ENCODE data around the gene ATXN7L3.

The ATXN7L3 gene

GRCh38 chr17:44233582-44233981 is 33.9 kb upstream of the ATXN7L3 start:
- Histone ChIP-seq H4K91ac (ENCODE audit: low read length) (no peak overlapping the region), H3K9ac (ENCODE audit: low read length) (no peak overlapping the region), H3K18ac (ENCODE audit: low read depth in 1 of 2, low read length in 2 of 2) (no peak overlapping the region), H3K36me3 (ENCODE audit: control insufficient read depth in 1 of 2, insufficient read depth in 2 of 2, low read depth in 1 of 2, low read length in 2 of 2) (no peaks in the 10 kb centered on the region), H3K9me3 (ENCODE audit: control insufficient read depth, low read length) (no peaks in the 10 kb centered on the region), H3K14ac (ENCODE audit: low read length in 2 of 2) (no peak overlapping the region), H2BK5ac (ENCODE audit: low read depth, low read length, poor library complexity, severe bottlenecking) (no peak overlapping the region), H3K4ac (ENCODE audit: low read depth in 1 of 2, low read length in 2 of 2) (no peak overlapping the region), H2BK12ac (ENCODE audit: low read length in 2 of 2) (no peak overlapping the region), H3K4me2 (ENCODE audit: low read length, poor library complexity, severe bottlenecking) (no peak overlapping the region), H2AK5ac (ENCODE audit: low read length, severe bottlenecking) (no peak overlapping the region), H3K79me1 (replicated peaks; ENCODE audit: low read length, poor library complexity, severe bottlenecking) (no peaks in the 10 kb centered on the region), H3K4me3 (ENCODE audit: insufficient read depth in 1 of 2, low read depth in 1 of 2, low read length in 2 of 2) (no peak overlapping the region), H2BK120ac (ENCODE audit: low read depth, low read length) (no peak overlapping the region), H3K27ac (ENCODE audit: low read length, poor library complexity, severe bottlenecking) (no peak overlapping the region), H3K23ac (ENCODE audit: low read length in 2 of 2) (no peak overlapping the region), H2BK15ac (ENCODE audit: low read depth, poor library complexity, severe bottlenecking) (no peak overlapping the region), H3K4me1 (ENCODE audit: control insufficient read depth, insufficient read depth, low read depth, low read length) (peaks cover 20% of the 10 kb centered on the region), H2AFZ (ENCODE audit: low read depth, low read length) (no peak overlapping the region), H3K27me3 (ENCODE audit: control insufficient read depth in 1 of 2, insufficient read depth in 1 of 2, low read length in 2 of 2) (peaks cover 0 to 6% of the 10 kb centered on the region in 2 experiments), H4K8ac (ENCODE audit: low read length) (no peak overlapping the region)
- no peak for DNase-seq
- WGBS, result 59% methylated on average over 3 of the region's 5 CpGs

DNA sequence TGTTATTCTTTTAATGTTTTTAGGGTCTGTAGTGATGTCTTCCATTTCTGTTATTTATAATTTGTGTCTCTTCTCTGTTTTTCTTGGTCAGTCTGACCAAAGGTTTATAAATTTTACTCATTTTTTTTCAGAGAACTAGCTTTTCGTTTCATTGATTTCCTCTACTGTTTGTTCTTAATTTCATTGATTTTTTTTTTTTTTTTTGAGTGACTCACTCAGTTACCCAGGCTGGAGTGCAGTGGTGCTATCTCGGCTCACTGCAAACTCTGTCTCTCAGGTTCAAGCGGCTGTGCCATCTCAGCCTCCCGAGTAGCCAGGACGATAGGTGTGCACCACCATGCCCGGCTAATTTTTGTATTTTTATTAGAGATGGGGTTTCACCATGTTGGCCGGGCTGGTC is 32.4 kb upstream of the ATXN7L3 start:
- peaks cover 0 to 6% of the 10 kb centered on the region in 2 experiments for H3K27me3 ChIP-seq (ENCODE audit: control insufficient read depth in 1 of 2, insufficient read depth in 1 of 2, low read length in 2 of 2)
- no peak overlapping the region for H3K18ac ChIP-seq (ENCODE audit: low read depth in 1 of 2, low read length in 2 of 2)
- H3K23ac ChIP-seq (ENCODE audit: low read length in 2 of 2), result no peak overlapping the region
- no peak overlapping the region for H3K27ac ChIP-seq (ENCODE audit: low read length, poor library complexity, severe bottlenecking)
- no peak overlapping the region for H2BK120ac ChIP-seq (ENCODE audit: low read depth, low read length)
- H3K14ac ChIP-seq (ENCODE audit: low read length in 2 of 2), result no peak overlapping the region
- H2AK5ac ChIP-seq (ENCODE audit: low read length, severe bottlenecking), result no peak overlapping the region
- DNase-seq, result no peak
- H3K36me3 ChIP-seq (ENCODE audit: control insufficient read depth in 1 of 2, insufficient read depth in 2 of 2, low read depth in 1 of 2, low read length in 2 of 2), result no peaks in the 10 kb centered on the region
- peaks cover 20% of the 10 kb centered on the region for H3K4me1 ChIP-seq (ENCODE audit: control insufficient read depth, insufficient read depth, low read depth, low read length)
- WGBS, result 93% methylated on average over 6 of the region's 7 CpGs
- H3K4me2 ChIP-seq (ENCODE audit: low read length, poor library complexity, severe bottlenecking), result no peak overlapping the region
- H4K91ac ChIP-seq (ENCODE audit: low read length), result no peak overlapping the region
- H3K4ac ChIP-seq (ENCODE audit: low read depth in 1 of 2, low read length in 2 of 2), result no peak overlapping the region
- H2BK5ac ChIP-seq (ENCODE audit: low read depth, low read length, poor library complexity, severe bottlenecking), result no peak overlapping the region
- no peak overlapping the region for H3K9ac ChIP-seq (ENCODE audit: low read length)
- H3K9me3 ChIP-seq (ENCODE audit: control insufficient read depth, low read length), result no peaks in the 10 kb centered on the region
- no peak overlapping the region for H2BK12ac ChIP-seq (ENCODE audit: low read length in 2 of 2)
- no peaks in the 10 kb centered on the region for H3K79me1 ChIP-seq (replicated peaks; ENCODE audit: low read length, poor library complexity, severe bottlenecking)
- H3K4me3 ChIP-seq (ENCODE audit: insufficient read depth in 1 of 2, low read depth in 1 of 2, low read length in 2 of 2), result no peak overlapping the region
- H4K8ac ChIP-seq (ENCODE audit: low read length), result no peak overlapping the region
- H2BK15ac ChIP-seq (ENCODE audit: low read depth, poor library complexity, severe bottlenecking), result no peak overlapping the region
- H2AFZ ChIP-seq (ENCODE audit: low read depth, low read length), result no peak overlapping the region

- Histone ChIP-seq H3K36me3 (ENCODE audit: control insufficient read depth in 1 of 2, insufficient read depth in 2 of 2, low read depth in 1 of 2, low read length in 2 of 2) (no peaks in the 10 kb centered on the region), H3K18ac (ENCODE audit: low read depth in 1 of 2, low read length in 2 of 2) (no peak overlapping the region), H3K27me3 (ENCODE audit: control insufficient read depth in 1 of 2, insufficient read depth in 1 of 2, low read length in 2 of 2) (peaks cover 0 to 6% of the 10 kb centered on the region in 2 experiments), H2BK120ac (ENCODE audit: low read depth, low read length) (no peak overlapping the region), H3K4ac (ENCODE audit: low read depth in 1 of 2, low read length in 2 of 2) (no peak overlapping the region), H3K27ac (ENCODE audit: low read length, poor library complexity, severe bottlenecking) (no peak overlapping the region), H3K79me1 (replicated peaks; ENCODE audit: low read length, poor library complexity, severe bottlenecking) (no peaks in the 10 kb centered on the region), H4K91ac (ENCODE audit: low read length) (no peak overlapping the region), H3K23ac (ENCODE audit: low read length in 2 of 2) (no peak overlapping the region), H2BK12ac (ENCODE audit: low read length in 2 of 2) (no peak overlapping the region), H2BK15ac (ENCODE audit: low read depth, poor library complexity, severe bottlenecking) (no peak overlapping the region), H3K4me3 (ENCODE audit: insufficient read depth in 1 of 2, low read depth in 1 of 2, low read length in 2 of 2) (no peak overlapping the region), H3K9me3 (ENCODE audit: control insufficient read depth, low read length) (no peaks in the 10 kb centered on the region), H2BK5ac (ENCODE audit: low read depth, low read length, poor library complexity, severe bottlenecking) (no peak overlapping the region), H3K14ac (ENCODE audit: low read length in 2 of 2) (no peak overlapping the region), H3K4me1 (ENCODE audit: control insufficient read depth, insufficient read depth, low read depth, low read length) (peaks cover 14% of the 10 kb centered on the region), H4K8ac (ENCODE audit: low read length) (no peak overlapping the region), H3K9ac (ENCODE audit: low read length) (no peak overlapping the region), H3K4me2 (ENCODE audit: low read length, poor library complexity, severe bottlenecking) (no peak overlapping the region), H2AFZ (ENCODE audit: low read depth, low read length) (no peak overlapping the region), H2AK5ac (ENCODE audit: low read length, severe bottlenecking) (no peak overlapping the region)
- no peak for DNase-seq
- 68% methylated on average over 9 of the region's 9 CpGs for WGBS
Observed at GRCh38 chr17:44230140-44230539, 30.5 kb upstream of the ATXN7L3 start.

DNA sequence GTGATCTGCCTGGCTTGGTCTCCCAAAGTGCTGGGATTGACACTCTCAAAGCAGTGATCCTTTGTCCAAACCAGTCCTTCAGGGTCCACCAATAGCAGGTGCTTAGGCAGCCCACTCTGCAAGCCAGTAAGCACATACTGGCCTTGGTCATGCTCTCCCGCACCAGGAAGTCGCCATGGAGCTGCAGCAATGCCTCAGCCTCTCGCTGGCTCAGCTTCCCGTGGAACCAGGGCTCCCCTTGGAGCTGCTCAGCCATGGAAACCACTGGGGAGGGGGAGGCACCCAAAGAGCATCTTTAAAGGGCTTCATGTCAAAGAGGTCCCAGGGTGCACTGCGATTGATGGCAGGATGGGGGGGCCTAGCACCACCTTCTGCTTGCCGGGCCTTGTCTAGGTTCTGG is 29.4 kb upstream of the ATXN7L3 start:
- no peak overlapping the region for H3K4me3 ChIP-seq (ENCODE audit: insufficient read depth in 1 of 2, low read depth in 1 of 2, low read length in 2 of 2)
- H2BK12ac ChIP-seq (ENCODE audit: low read length in 2 of 2), result no peak overlapping the region
- H3K36me3 ChIP-seq (ENCODE audit: control insufficient read depth in 1 of 2, insufficient read depth in 2 of 2, low read depth in 1 of 2, low read length in 2 of 2), result no peaks in the 10 kb centered on the region
- WGBS, result 92% methylated on average over 6 of the region's 6 CpGs
- H3K4me1 ChIP-seq (ENCODE audit: control insufficient read depth, insufficient read depth, low read depth, low read length), result peaks cover 8% of the 10 kb centered on the region
- no peak overlapping the region for H2AFZ ChIP-seq (ENCODE audit: low read depth, low read length)
- H3K4me2 ChIP-seq (ENCODE audit: low read length, poor library complexity, severe bottlenecking), result no peak overlapping the region
- no peak overlapping the region for H2AK5ac ChIP-seq (ENCODE audit: low read length, severe bottlenecking)
- no peak overlapping the region for H3K14ac ChIP-seq (ENCODE audit: low read length in 2 of 2)
- DNase-seq, result no peak
- peaks cover 0 to 6% of the 10 kb centered on the region in 2 experiments for H3K27me3 ChIP-seq (ENCODE audit: control insufficient read depth in 1 of 2, insufficient read depth in 1 of 2, low read length in 2 of 2)
- no peak overlapping the region for H2BK15ac ChIP-seq (ENCODE audit: low read depth, poor library complexity, severe bottlenecking)
- no peak overlapping the region for H3K23ac ChIP-seq (ENCODE audit: low read length in 2 of 2)
- no peak overlapping the region for H3K9ac ChIP-seq (ENCODE audit: low read length)
- no peak overlapping the region for H4K91ac ChIP-seq (ENCODE audit: low read length)
- H3K27ac ChIP-seq (ENCODE audit: low read length, poor library complexity, severe bottlenecking), result no peak overlapping the region
- no peak overlapping the region for H3K4ac ChIP-seq (ENCODE audit: low read depth in 1 of 2, low read length in 2 of 2)
- H3K9me3 ChIP-seq (ENCODE audit: control insufficient read depth, low read length), result no peaks in the 10 kb centered on the region
- H3K18ac ChIP-seq (ENCODE audit: low read depth in 1 of 2, low read length in 2 of 2), result no peak overlapping the region
- no peaks in the 10 kb centered on the region for H3K79me1 ChIP-seq (replicated peaks; ENCODE audit: low read length, poor library complexity, severe bottlenecking)
- no peak overlapping the region for H4K8ac ChIP-seq (ENCODE audit: low read length)
- H2BK5ac ChIP-seq (ENCODE audit: low read depth, low read length, poor library complexity, severe bottlenecking), result no peak overlapping the region
- no peak overlapping the region for H2BK120ac ChIP-seq (ENCODE audit: low read depth, low read length)

All from mesenchymal stem cell (in vitro differentiated cells and primary cell).